ENCODE measurements around the gene PWWP2A.

DNA sequence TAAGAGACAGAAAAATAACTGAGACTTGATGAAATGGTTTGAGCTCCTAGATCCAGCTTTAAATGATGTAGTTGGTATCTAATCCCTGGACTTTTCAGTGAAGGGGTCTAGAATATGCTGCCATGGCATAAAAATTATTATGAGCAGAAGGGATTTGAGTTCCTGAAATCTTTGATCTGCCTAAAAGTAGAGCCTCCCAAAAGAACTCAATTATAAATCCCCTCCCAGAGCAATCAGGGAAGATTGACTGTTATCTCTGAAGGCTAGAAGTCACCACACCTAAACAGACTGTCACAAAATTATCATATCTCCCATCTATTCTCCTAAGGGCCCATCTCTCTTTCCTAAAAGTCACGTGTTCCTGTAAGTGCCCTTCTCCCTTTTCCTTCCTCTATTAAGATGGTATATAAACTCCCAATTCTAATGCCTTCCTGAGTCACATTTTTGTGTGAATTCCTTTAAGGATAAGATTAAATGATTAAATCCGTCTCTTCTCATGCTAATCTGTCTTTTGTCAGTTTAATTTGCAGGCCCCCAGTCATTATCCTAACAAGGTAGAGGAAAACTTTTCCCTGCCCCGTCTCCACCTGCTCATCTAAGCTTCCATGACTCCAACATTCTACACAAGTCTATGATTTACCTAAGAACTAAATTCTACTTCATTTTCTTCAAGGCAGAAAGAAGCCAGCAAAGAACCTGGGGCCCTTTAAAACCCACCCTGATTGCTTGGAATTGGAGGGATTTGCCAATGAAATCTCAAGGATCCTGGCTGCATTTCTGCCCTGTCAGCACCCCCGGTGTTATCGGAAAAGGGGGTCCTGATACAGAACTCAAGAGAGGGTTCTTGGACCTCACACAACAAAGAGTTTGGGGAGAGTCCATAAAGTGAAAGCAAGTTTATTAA, 47.1 kb upstream of the PWWP2A start:
- no peak for TF ChIP-seq RXRA (IDR thresholded peaks at IDR 0.05; ENCODE audit: insufficient read depth, low read depth, low read length)
- peak; percentile 33 to 54; a peak in 2 of 3 replicates for TF ChIP-seq POLR2A (IDR thresholded peaks at IDR 0.05; ENCODE audit: control extremely low read depth in 1 of 2, low read depth in 2 of 2, low read length in 2 of 2)
- TF ChIP-seq, protein P1, sequence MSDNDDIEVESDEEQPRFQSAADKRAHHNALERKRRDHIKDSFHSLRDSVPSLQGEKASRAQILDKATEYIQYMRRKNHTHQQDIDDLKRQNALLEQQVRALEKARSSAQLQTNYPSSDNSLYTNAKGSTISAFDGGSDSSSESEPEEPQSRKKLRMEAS (IDR thresholded peaks at IDR 0.05): no peak
